Natural killer cell (primary cell): ENCODE data around the gene MYH16. TPM values are rescaled to one million over a fixed set of nuclear protein-coding genes. Genes with fewer than 3 reads are reported as not detected.
"Not testable (repeated sequence)": the region's sequence is repeated elsewhere in the genome, so short reads cannot be mapped to it uniquely, and the experiment has no call there.

Source experiments
- ATAC-seq, 3 donors: fragments of 150-1000 bp in 2 of 3; fragments of 200-7000 bp in 1 of 3; cut with Tn5 transposase; 1 replicate in 1 of 3; 2 replicates in 2 of 3; pipeline ENCODE4 v1.10.0; 2021; ENCODE audit warnings: mild to moderate bottlenecking in 2 of 3, moderate library complexity in 2 of 3
- DNase-seq, 2 donors: peaks; one replicate each; pipeline versions ENCODE4 v3.0.0 to v3.0.0-alpha.2; 2013 to 2021; ENCODE audit warnings: mixed read lengths in 1 of 2
- H3K27ac ChIP-seq: one replicate; pipeline ENCODE4 v1.5.1; 2013; ENCODE audit warnings: mild to moderate bottlenecking, low read length
- H3K27me3 ChIP-seq: one replicate; pipeline ENCODE4 v1.6.1; 2013; ENCODE audit warnings: low read length; ENCODE audit not compliant: control insufficient read depth, insufficient read depth
- H3K36me3 ChIP-seq: one replicate; pipeline ENCODE4 v1.6.1; 2013; ENCODE audit warnings: low read length; ENCODE audit not compliant: control insufficient read depth, insufficient read depth
- H3K4me1 ChIP-seq: one replicate; pipeline ENCODE4 v1.6.1; 2013; ENCODE audit warnings: low read length; ENCODE audit not compliant: control insufficient read depth, insufficient read depth
- H3K4me3 ChIP-seq: one replicate; pipeline ENCODE4 v1.5.1; 2013; ENCODE audit warnings: low read length
- H3K9me3 ChIP-seq: one replicate; pipeline ENCODE4 v1.6.1; 2013; ENCODE audit warnings: low read length; ENCODE audit not compliant: control insufficient read depth, insufficient read depth
- H3K27ac Mint-ChIP-seq, 2 donors: one replicate each; pipeline ENCODE4 v1.8.0; 2022; ENCODE audit warnings: mild to moderate bottlenecking in 2 of 2, mixed read lengths in 2 of 2, moderate library complexity in 1 of 2
- H3K27me3 Mint-ChIP-seq, 2 donors: one replicate each; pipeline ENCODE4 v1.8.0; 2022; ENCODE audit warnings: low read depth in 2 of 2, mixed read lengths in 2 of 2
- H3K36me3 Mint-ChIP-seq: one replicate; pipeline ENCODE4 v1.8.0; 2022; ENCODE audit warnings: mixed read lengths
- H3K4me1 Mint-ChIP-seq, 2 donors: one replicate each; pipeline ENCODE4 v1.8.0; 2022; ENCODE audit warnings: mixed read lengths in 2 of 2
- H3K4me3 Mint-ChIP-seq: one replicate; pipeline ENCODE4 v1.8.0; 2022; ENCODE audit warnings: mild to moderate bottlenecking, moderate library complexity, mixed read lengths
- H3K9me3 Mint-ChIP-seq, 2 donors: one replicate each; pipeline ENCODE4 v1.8.0; 2022; ENCODE audit warnings: mixed read lengths in 2 of 2
- CTCF ChIP-seq: fragments of 200-600 bp; IDR thresholded peaks from one replicate; pipeline ENCODE4 v1.8.0; 2022; ENCODE audit warnings: antibody characterized with exemption
- WGBS: methylation state at CpG from one replicate; pipeline ENCODE4 v1.1.7; 2013; ENCODE audit warnings: missing lambda C conversion rate; ENCODE audit not compliant: insufficient coverage; 5-methylcytosine and 5-hydroxymethylcytosine counted together
- intact Hi-C: fragments of 100-400 bp; cut with micrococcal nuclease; formaldehyde crosslinking; loops from one replicate; pipeline ENCODE4 v1.14.2; 2022
- total RNA-seq, 4 donors: library from RNA; stranded (reverse); fragments of 120-200 nt in 1 of 4; gene quantifications; one replicate each; pipeline versions ENCODE4 v1.2.3 to v1.2.4, GENCODE V29; 2013 to 2022

MYH16 gene
- total RNA-seq, 3 donors from 2014 or later (not counting 1 experiment from before 2014, with no cell fraction given): not detected

DNA sequence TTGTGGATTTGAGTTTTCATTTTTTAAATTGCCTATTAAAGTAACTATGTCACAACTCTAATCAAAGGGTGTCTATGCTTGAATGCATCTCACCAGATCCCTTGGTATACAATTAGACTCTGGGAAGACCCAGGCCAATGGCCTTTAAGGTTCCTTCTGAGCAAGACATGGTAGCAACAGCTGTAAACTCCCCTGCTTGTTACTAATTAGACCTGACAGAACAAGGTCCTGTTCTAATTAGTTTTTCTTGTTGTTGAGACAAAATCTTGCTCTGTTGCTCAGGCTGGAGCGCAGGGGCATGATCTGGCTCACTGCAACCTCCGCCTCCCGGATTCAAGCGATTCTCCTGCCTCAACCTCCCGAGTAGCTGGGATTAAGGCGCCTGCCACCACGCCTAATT, 2.9 kb downstream of the MYH16 start:
- intact Hi-C loops: no loop called here
- no peaks in the 10 kb centered on the region for H3K27me3 ChIP-seq
- no peak overlapping the region for H3K4me3 ChIP-seq
- Mint-ChIP-seq H3K27me3 (no peaks in the 10 kb centered on the region), H3K4me3 (no peak overlapping the region), H3K4me1 (peaks cover 8 to 10% of the 10 kb centered on the region in 2 donors), H3K36me3 (no peaks in the 10 kb centered on the region), H3K27ac (no peak overlapping the region), H3K9me3 (no peaks in the 10 kb centered on the region)
- DNase-seq (no peak), ATAC-seq (no peak)
- no peak for TF ChIP-seq CTCF
- H3K36me3 ChIP-seq: no peaks in the 10 kb centered on the region
- 92% methylated on average over 7 of the region's 7 CpGs for WGBS
- no peaks in the 10 kb centered on the region for H3K9me3 ChIP-seq
- H3K27ac ChIP-seq: no peak overlapping the region
- H3K4me1 ChIP-seq: peaks cover 5% of the 10 kb centered on the region

- Mint-ChIP-seq H3K27me3 (no peaks in the 10 kb centered on the region), H3K4me1 (peaks cover 8 to 10% of the 10 kb centered on the region in 2 donors), H3K27ac (no peak overlapping the region), H3K9me3 (no peaks in the 10 kb centered on the region), H3K36me3 (no peaks in the 10 kb centered on the region), H3K4me3 (no peak overlapping the region)
- intact Hi-C loops: no loop called here
- no peaks in the 10 kb centered on the region for H3K9me3 ChIP-seq
- no peak for DNase-seq
- peaks cover 5% of the 10 kb centered on the region for H3K4me1 ChIP-seq
- H3K4me3 ChIP-seq: no peak overlapping the region
- WGBS: 87% methylated on average over 5 of the region's 5 CpGs
- H3K27me3 ChIP-seq: no peaks in the 10 kb centered on the region
- H3K27ac ChIP-seq: no peak overlapping the region
- ATAC-seq: no peak
- no peaks in the 10 kb centered on the region for H3K36me3 ChIP-seq
- no peak for TF ChIP-seq CTCF
Observed at GRCh38 chr7:99278180-99278579, 5.5 kb downstream of the MYH16 start.

GRCh38 chr7:99284165-99284564, 11.5 kb downstream of the MYH16 start:
- H3K9me3 ChIP-seq, DNase-seq, H3K27me3 Mint-ChIP-seq, intact Hi-C loops, H3K9me3 Mint-ChIP-seq, H3K4me1 ChIP-seq, ATAC-seq, H3K27ac Mint-ChIP-seq, H3K27ac ChIP-seq, H3K4me1 Mint-ChIP-seq, H3K27me3 ChIP-seq, H3K4me3 ChIP-seq, H3K4me3 Mint-ChIP-seq, H3K36me3 ChIP-seq, H3K36me3 Mint-ChIP-seq: not testable (repeated sequence)
- 91% methylated on average over 4 of the region's 4 CpGs for WGBS

- Histone ChIP-seq H3K27me3 (no peaks in the 10 kb centered on the region), H3K27ac (no peak overlapping the region), H3K4me1 (no peaks in the 10 kb centered on the region), H3K9me3 (no peaks in the 10 kb centered on the region), H3K4me3 (no peak overlapping the region), H3K36me3 (no peaks in the 10 kb centered on the region)
- WGBS: 94% methylated on average over 23 of the region's 23 CpGs
- no peak for TF ChIP-seq CTCF
- Mint-ChIP-seq H3K27me3 (no peaks in the 10 kb centered on the region), H3K4me3 (no peak overlapping the region), H3K4me1 (no peaks in the 10 kb centered on the region), H3K27ac (no peak overlapping the region), H3K9me3 (no peaks in the 10 kb centered on the region), H3K36me3 (no peaks in the 10 kb centered on the region)
- ATAC-seq (no peak), DNase-seq (no peak)
- intact Hi-C loops: no loop called here
Observed at GRCh38 chr7:99287779-99288534, 15.3 kb downstream of the MYH16 start.
